ENCODE results near the gene GSTM4. TPM values are rescaled to one million over a fixed set of nuclear protein-coding genes. Genes with fewer than 3 reads are reported as not detected.

The GSTM4 gene
- total RNA-seq (2014; rRNA removed; shearing (Covaris generic); ENCODE audit: low replicate concordance), result 13.6 and 21.7 TPM in 2 replicates

- in situ Hi-C loops (cut with HindIII; ENCODE audit: low pct_unique_long_range_greater_than_20kb, low sequenced_read_pairs), result no loop called here
- peak; percentile 68 for DNase-seq (ENCODE audit: low read depth)
Observed at GRCh38 chr1:109655615-109656519, at the start of gene GSTM4. Gene GSTM4 (plus strand): TSS chr1:109656099. CDS start chr1:109656390, 291 bp downstream.

DNA sequence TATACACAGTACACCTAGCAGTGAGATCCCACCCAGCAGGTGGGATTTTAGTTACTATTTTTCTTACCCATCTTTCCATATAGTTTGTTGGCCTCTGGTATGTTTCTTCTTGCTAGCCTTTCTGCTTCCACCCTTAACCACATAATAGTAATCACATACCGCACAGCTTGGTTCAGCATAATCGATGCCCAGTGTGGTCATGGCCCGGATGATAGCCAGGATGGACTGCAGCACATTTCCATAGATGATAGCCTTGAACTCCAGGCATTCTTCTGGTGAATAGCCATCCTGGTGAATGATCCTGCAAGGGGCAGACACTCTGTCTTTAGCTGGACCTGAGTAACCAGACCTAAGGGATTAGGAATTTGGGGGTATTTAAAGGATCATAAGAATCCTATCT lies 46.0 kb upstream of the GSTM4 start:
- in situ Hi-C loops (cut with HindIII; ENCODE audit: low pct_unique_long_range_greater_than_20kb, low sequenced_read_pairs), result no loop called here
- DNase-seq (ENCODE audit: low read depth), result no peak

- in situ Hi-C loops (cut with HindIII; ENCODE audit: low pct_unique_long_range_greater_than_20kb, low sequenced_read_pairs), result no loop called here
- DNase-seq (ENCODE audit: low read depth), result peak; percentile 49
Observed at GRCh38 chr1:109610609-109611307, 45.1 kb upstream of the GSTM4 start.

GRCh38 chr1:109611308-109611990 lies 44.5 kb upstream of the GSTM4 start:
- no peak for DNase-seq (ENCODE audit: low read depth)
- in situ Hi-C loops (cut with HindIII; ENCODE audit: low pct_unique_long_range_greater_than_20kb, low sequenced_read_pairs), result no loop called here

DNA sequence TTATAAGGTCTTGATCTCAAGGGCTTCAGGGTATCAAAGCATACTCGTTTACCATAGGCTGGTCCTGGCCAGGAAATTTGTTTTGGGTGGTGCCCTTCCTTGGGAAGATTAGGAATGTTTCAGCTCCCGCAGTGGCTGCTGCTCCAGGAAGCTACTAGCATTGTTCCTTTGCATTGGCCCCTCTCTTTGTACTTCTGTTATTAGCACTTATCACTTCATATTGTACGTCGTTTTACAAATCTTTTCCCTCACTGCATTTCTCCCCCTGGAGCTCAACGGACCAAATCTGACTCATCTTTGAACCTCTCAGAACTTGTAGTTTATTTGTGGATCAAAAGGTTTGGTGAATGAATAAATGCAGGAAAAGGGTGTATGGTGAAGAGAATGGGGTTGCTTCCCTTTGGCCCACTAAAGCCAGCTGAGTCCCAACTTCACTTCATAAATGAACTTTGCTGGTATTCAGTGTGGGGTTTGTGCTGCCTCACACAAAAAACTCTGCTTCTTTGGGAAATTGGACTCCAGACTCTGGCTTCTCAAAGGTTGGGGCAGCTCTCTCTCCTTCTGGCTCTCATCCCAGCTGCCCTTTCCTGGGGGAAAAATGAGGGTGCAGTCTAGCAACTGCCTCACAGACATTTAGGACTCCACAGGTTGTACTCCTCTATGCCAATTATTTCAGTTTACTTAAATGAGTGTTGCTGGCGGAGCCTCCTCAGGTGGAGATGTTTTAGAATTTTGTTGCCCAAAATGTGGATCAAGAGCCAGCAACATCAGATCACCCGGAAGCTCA lies 42.3 kb upstream of the GSTM4 start:
- in situ Hi-C loops (cut with HindIII; ENCODE audit: low pct_unique_long_range_greater_than_20kb, low sequenced_read_pairs), result no loop called here
- DNase-seq (ENCODE audit: low read depth), result no peak

DNA sequence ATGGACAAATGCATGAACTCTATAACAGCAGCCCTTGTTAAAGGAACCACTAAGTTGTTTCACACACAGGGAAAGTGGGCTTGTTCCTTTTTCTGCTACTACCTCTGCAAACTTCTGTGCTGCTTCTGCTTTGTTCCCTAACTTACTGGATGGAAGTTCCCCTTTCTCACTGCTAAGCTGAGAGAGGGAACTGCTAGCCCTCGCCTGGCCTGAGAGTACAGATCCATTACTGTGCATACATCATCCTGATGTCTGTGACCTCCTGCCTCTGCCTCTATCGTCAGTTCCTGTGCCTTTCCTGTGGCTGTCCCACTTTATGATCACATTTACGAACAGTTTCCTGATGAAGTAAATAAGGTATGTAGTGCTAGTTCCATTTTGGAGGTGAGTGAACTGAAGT lies 40.0 kb upstream of the GSTM4 start:
- in situ Hi-C loops (cut with HindIII; ENCODE audit: low pct_unique_long_range_greater_than_20kb, low sequenced_read_pairs), result no loop called here
- no peak for DNase-seq (ENCODE audit: low read depth)

GRCh38 chr1:109616391-109616790 lies 39.5 kb upstream of the GSTM4 start:
- no peak for DNase-seq (ENCODE audit: low read depth)
- in situ Hi-C loops (cut with HindIII; ENCODE audit: low pct_unique_long_range_greater_than_20kb, low sequenced_read_pairs), result no loop called here

DNA sequence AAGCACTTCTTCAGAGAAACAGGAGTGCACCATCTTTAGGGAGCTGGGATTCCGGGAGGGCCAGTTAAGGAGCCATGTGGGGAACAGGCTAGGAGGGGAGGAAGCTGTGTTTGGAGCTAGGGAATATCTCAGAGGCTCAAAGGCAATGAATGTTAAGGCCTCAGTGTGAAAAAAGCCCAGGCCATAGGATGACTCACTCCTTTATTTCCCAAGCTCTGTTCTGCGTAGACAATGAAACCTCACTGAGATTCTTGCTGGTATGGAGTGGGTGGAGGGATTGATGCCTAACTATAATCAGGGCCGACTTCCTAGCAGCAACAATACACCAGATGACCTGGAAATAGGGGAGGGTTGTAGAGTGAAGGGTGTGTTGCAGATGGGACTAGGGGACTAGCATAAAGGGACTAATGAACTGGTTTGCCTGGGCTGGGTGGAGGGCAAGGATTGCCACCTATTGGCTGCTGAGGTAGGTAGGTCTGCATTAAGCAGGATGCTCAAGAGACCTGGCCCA lies 38.6 kb upstream of the GSTM4 start:
- in situ Hi-C loops (cut with HindIII; ENCODE audit: low pct_unique_long_range_greater_than_20kb, low sequenced_read_pairs), result no loop called here
- DNase-seq (ENCODE audit: low read depth), result peak; percentile 42

DNA sequence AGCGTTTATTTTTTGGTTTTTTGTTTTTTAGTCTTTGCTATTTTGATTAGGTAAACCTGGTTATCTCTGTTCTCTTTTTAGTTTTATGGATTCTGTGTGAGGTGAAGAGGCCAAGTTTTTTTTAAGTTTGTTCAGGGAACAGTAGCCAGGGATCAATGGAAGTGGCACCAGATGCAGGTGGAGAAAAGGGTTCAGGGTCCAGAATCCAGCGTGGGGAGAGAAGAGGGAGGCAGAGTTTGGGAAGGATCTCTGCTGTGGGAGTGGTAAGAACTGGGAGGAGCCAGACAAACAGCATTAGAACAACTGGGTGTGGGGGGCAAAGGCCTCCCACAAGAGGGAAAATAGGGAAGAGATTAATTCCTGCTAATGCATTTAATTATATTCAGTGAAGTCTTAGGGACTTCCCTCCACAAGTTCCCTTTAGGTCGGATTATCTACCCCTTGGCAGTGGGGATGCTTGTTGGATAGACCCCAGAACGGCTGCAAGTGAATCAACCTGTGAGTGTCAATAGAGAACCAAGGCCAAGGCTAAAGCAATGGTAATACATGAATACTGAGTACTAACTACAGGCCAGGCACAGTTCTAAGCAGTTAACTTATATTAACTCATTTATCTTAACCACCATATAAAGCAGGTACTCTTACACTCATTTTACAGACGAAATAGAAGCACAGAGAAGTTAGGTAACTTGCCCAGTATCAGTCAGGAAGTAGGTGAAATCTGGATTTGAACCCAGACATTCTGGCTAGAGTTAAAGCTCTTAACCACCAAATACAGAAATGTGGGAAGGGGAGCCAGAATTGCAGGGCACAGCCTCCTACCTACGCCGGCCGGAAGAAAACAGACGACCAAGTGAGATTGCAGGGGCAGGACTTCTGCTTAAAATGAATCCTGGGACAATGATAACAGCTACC lies 37.0 kb upstream of the GSTM4 start:
- DNase-seq (ENCODE audit: low read depth), result no peak

GRCh38 chr1:109619576-109620400 lies 36.1 kb upstream of the GSTM4 start, which contains the start of the genes AMPD2 and GNAT2:
Gene AMPD2 (plus strand): TSS chr1:109619837. CDS start chr1:109621176, 1,339 bp downstream.
Gene GNAT2 (minus strand): TSS chr1:109619616. CDS start chr1:109612870, 6,746 bp downstream.
- DNase-seq (ENCODE audit: low read depth), result peak; percentile 66
- in situ Hi-C loops (cut with HindIII; ENCODE audit: low pct_unique_long_range_greater_than_20kb, low sequenced_read_pairs), result no loop called here

More for the DNA sequence above, 37.0 kb upstream of the GSTM4 start:
- in situ Hi-C loops (cut with HindIII; ENCODE audit: low pct_unique_long_range_greater_than_20kb, low sequenced_read_pairs), result no loop called here

DNA sequence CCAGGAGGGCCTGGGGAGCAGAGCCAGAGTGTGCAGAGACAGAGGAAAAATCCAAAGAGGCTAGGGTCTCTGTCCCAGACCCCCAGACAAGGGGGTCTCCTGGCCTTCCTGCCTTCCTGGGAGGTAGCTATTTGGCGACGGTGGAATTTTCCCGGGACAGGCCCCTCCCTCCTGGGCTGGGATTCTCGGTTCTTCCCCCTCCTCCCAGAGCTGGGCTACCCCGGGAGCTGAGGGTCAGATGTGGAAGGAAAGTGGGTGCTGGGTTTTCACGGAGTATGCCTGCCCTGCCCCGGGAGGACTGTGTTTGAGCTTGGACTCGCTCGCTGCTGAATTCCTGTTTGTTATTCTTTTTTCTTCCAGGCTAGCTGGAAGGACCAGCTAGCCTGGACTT lies 35.5 kb upstream of the GSTM4 start:
- peak; percentile 54 for DNase-seq (ENCODE audit: low read depth)
- in situ Hi-C loops (cut with HindIII; ENCODE audit: low pct_unique_long_range_greater_than_20kb, low sequenced_read_pairs), result no loop called here

GRCh38 chr1:109620841-109621286 lies 35.0 kb upstream of the GSTM4 start:
- in situ Hi-C loops (cut with HindIII; ENCODE audit: low pct_unique_long_range_greater_than_20kb, low sequenced_read_pairs), result no loop called here
- peak; percentile 76 for DNase-seq (ENCODE audit: low read depth)

DNA sequence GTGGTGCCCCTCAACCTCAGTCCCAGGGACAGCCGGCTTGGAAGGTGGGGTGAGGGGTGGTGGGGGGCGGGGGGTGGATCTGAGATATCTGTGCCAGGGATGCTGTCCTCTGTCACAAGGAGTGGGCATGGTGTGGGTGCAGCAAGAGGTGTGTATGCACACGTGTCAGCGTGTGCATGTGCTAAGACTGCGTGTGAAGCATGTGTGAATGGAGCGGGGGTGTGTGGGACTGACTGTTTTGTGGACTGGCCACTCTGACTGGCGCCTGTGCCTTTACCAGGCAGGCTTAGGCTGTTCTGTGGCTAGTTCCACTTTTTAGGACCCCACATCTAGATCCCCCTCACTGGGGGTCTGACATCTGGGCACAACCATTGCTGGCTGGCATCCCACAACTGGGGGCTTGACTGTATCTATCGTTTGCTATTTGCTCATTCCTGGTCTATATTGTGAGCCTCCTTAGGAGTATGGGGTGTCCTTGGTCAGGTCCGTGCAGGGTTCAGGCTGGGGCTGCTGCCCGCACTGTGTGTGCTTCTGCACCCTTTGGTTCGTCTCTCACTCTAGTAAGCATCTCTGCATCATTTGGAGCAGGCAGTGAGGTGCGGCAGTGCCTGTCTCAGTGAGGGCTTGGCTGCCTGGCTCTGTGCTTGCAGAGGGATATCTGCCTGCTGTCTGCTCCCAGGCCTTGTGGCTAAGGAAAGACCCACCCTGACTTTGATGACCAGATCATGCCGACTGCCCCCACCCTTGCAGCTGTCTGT lies 34.3 kb upstream of the GSTM4 start:
- no peak for DNase-seq (ENCODE audit: low read depth)
- in situ Hi-C loops (cut with HindIII; ENCODE audit: low pct_unique_long_range_greater_than_20kb, low sequenced_read_pairs), result no loop called here

DNA sequence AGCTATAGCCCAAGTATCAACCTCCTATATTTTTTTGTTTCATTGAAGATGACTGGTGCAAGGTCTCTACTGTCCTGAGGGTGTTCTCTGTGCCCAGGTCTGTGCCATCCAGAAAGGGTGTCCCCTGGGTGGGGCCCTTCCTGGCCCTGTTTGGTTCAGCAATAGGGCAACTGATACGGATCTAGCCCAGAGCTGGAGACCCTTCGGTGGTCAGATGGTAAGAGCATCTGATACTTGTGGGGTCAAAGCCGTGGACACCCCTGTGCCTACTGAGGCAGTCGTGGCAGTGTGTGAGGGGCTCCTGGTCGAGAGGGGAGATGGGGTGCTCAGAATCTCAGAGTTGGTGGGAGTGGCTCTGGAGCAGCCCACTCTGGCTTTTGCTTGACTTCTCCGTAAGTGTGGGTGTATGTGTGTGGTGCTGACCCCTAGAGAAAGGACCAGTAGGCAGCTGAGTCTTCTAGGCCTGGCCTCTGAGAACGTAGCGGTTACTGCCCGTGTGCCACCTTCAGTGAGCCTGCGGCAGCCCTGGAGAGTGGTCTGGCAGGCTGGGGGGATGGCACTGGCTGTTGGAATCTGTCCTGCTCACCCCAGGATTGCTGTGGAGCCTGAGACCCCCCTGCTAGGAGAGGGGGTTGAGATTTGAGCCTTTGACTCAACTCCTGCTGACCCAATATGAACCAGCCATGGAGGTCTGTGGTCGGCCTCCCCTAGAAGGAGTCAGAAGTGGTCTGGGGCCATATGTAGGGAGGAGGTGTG lies 33.6 kb upstream of the GSTM4 start:
- in situ Hi-C loops (cut with HindIII; ENCODE audit: low pct_unique_long_range_greater_than_20kb, low sequenced_read_pairs), result no loop called here
- no peak for DNase-seq (ENCODE audit: low read depth)

GRCh38 chr1:109622895-109623294 lies 33.0 kb upstream of the GSTM4 start:
- DNase-seq (ENCODE audit: low read depth), result no peak
- in situ Hi-C loops (cut with HindIII; ENCODE audit: low pct_unique_long_range_greater_than_20kb, low sequenced_read_pairs), result no loop called here

All from Caki2 (cell line).